GM19452 (cell line): ENCODE measurements around the gene DENND4A.
A peak's percentile ranks its signal among the peaks of the same experiment; 100 is the strongest.

ENCODE experiments used
- ATAC-seq: cut with Tn5 transposase; IDR thresholded peaks from one replicate; pipeline ENCODE4 v1.9.1; 2021; ENCODE audit not compliant: unreplicated experiment

Gene DENND4A

GRCh38 chr15:65792138-65792987 is at the start of gene DENND4A:
DENND4A (minus strand) TSS chr15:65792293; CDS start chr15:65756450, 35,843 bp downstream.
- peak; percentile 79 for ATAC-seq

DNA sequence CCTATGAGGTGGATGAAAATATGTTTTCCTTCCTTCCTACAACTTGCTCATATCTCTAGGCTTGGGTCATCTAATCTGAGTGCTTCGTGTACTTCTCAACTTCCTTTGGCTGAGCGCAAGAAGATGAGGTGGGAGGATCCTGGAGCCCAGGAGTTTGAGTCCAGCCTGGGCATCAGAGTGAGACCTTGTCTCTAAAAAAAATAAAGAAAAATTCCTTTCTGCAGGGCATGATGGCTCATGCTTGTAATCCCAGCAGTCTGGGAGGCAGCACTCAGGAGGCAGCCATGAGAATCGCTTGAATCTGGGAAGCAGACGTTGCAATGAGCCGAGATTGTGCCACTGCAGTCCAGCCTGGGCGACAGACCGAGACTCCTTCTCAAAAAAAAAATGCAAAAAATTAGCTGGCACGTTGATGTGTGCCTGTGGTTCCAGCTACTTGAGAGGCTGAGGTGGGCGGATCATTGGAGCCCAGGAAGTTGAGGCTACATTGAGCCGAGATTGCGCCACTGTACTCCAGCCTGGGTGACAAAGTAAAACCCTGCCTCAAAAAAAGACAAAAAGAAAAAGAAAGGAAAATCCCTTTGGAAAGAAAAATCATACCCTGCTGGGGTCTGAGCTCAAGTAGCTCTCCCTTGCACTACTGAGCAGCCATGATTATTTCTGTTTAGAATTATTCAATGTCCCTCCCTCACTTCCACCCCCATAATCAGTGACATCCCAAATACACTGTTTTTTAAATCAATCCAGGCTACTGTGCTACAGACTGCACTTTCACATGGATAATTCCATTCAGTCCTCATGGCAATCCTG is 49.2 kb upstream of the DENND4A start:
- no peak for ATAC-seq

- ATAC-seq = no peak
Measured at GRCh38 chr15:65839985-65840384, 47.9 kb upstream of the DENND4A start.

DNA sequence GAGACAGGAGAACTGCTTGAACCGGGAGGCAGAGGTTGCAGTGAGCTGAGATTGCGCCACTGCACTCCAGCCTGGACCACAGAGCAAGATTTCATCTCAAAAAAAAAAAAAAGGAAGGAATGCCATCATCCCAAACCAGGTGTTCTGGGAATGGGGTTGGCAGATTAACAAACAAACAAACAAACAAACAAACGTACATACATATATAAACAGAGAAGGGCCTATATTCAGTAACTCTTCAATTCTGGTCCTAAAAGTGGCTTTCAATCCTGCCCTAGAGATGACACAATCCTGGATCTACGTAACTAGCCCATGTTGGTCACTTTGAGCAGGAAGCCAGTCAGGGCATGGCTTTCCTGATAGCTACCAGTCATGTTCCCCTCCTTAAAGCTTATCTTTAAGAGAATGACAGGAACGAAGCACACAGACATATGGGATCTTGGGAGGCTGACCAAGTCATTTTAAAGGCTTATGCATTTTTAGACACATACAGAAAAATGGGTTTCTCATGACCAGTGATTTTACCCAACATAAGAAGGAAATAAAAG is 47.3 kb upstream of the DENND4A start:
- no peak for ATAC-seq

GRCh38 chr15:65837301-65838294 is 45.5 kb upstream of the DENND4A start:
- no peak for ATAC-seq

DNA sequence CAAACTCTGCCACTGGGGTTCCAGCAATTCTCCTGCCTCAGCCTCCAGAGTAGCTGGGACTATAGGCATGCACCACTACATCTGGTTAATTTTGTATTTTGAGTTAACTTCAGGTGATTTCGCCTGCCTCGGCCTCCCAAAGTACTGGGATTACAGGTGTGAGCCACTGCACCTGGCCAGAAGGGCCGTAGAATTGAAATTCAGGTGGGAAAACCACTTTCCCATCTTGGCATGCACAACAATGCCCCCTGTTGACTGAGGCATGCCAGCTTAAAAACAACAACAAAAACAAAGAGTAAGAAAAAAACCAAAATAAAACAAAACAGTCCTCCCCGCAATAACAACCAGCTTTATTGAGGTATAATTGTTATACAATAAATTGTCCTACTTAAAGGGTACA is 44.6 kb upstream of the DENND4A start:
- no peak for ATAC-seq

GRCh38 chr15:65835447-65835846 is 43.4 kb upstream of the DENND4A start:
- no peak for ATAC-seq

DNA sequence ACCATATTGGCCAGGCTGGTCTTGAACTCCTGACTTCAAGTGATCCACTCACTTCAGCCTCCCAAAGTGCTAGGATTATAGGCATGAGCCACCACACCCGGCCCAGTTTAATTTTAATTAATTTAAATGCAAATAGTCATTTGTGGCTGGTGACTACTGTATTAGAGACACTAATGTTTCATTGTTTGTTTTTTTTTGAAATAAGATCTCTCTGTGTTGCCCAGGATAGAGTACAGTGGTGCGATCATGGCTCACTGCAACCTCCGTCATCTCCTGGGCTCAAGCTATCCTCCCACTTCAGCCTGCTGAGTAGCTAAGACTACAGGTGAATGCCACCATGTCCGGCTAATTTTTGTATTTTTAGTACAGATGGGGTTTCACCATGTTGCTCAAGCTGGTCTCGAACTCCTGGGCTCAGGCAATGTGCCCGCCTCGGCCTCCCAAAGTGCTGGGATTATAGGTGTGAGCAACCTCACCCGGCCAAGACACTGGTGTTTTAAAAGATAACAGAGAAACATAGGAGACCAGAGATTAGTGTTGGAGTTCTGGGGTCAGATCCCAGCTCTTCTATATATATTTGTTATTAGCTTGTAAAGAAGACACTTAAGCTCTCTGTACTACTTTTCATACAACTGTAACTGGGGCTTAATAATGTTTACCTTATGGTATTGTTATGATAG is 42.6 kb upstream of the DENND4A start:
- ATAC-seq = no peak

DNA sequence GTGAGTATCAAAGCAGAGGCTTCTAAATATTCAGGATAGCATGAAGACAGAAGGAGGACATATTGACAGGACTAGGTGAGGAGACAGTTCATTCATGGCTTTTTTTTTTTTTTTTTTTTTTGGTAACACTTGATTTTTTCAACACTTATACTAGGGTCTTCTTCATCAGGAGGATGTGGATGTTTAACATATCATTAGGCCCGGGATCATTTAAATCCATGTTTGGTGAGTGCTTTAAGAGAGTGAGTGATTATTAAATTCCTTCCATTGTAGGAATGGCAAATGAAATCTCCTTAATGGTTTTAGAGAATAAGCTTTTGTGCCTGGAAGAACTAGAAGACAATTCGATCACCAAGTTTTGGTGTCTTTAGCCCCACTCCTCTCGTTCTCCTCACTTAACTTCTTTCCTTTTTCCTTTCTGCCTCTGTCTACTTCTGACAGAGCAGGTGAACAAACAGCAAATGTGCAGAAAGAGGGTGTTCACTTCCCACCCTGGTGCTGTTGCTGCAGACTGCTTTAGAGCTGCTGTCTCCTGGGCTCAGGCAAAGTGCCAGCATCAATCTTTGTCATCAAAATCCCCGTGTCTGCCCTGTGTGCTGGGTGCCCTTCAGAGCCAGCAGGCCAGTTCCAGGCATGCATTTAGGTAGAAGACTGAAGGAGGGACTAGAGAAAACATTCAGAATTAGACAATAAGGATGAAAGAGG is 41.6 kb upstream of the DENND4A start:
- ATAC-seq = no peak

GRCh38 chr15:65832549-65833364 is 40.7 kb upstream of the DENND4A start:
- ATAC-seq = no peak

- no peak for ATAC-seq
Measured at GRCh38 chr15:65829130-65829764, 37.2 kb upstream of the DENND4A start.

DNA sequence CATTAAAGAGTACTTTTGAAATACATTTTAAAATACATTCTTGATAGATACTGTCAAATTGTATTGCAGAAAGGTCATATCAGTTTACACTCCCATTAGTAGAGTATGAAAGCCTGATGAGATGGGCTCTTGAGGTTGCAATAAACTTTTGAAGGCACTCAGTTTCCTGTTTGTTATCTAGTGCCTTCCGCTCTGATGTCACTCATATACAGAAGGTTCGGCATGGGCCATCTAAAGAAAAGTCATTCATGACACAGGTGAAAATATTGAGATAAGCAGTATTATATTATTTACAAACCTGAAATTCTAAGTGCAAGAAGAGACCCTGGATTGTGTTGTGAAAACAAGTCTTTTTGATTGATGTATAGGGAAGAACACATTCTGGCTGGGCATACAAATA is 36.5 kb upstream of the DENND4A start:
- no peak for ATAC-seq

GRCh38 chr15:65827065-65827464 is 35.0 kb upstream of the DENND4A start:
- ATAC-seq = no peak

DNA sequence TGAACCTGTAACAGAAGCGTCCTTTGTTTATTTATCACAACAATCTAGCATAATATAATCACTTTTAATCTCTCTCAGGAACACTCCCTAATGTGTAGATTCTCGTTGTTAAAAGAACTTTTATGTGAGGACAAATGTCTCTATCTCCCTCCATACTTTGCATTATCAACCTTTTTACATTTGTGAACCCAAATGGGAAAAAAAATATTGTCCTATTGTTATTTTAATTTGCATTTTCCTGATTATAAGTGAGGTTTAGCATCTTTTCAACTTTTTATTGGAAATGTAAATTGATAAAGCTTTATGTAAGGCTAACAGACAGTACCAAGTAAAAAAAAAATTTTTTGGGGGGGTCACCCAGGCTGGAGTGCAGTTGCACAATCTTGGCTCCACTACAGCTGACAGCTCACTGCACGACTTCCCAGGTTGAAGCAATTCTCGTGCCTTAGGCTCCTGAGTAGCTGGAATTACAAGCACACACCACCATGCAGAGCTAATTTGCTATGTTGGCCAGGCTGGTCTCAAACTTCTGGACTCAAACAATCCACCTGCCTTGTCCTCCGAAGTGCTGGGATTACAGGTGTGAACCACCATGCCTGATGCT is 33.0 kb upstream of the DENND4A start:
- ATAC-seq = no peak

DNA sequence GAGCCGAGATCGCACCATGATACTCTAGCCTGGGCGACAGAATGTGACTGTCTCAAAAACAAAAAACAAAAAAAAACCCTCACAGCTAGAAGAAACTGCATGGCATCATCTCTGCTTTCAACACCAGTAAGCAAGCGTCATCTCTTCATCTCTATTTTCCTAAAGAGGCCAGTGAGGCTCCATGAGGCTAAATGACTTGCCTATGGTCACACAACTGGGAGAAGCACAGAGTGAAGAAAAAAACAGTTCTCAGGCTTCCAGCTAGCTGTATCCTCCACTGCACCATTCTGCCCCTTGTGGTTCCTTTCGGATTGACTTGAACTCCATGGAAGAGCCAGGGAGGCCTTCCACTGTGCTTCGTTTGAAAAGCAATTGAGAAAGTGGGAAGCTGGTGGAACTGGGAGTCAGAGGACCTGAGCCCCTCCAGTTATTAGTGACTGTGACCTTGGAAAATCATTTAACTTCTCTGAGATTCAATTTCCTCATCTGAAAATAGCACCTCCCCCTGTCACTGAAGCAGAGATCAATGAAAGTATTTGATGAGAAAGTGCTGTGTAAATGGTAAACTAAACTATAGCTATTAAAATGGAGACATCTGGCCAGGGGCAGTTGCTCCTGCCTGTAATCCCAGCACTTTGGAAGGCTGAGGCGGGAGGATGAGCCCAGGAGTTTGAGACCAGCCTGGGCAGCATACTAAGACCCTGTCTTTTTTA is 32.1 kb upstream of the DENND4A start:
- ATAC-seq = no peak

DNA sequence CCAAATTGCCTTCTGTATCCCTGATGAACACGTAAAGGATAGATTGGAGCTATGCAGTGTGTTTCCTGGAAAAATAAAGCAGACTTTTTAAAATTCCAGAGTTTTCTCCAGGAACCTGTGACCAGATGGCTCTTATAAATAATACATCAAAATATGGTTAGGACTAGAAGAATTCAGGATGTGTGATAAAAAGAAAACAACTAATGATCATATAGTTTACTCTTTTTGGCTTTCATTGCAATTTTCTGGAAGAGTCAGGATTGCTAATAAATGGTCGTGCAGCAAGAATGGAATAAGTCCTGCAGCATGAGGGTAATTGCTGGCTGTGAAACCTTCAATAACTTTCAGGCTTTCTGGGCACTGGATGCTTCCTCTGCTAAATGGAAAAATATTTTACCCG is 30.2 kb upstream of the DENND4A start:
- ATAC-seq = no peak

- ATAC-seq = no peak
Measured at GRCh38 chr15:65821070-65821469, 29.0 kb upstream of the DENND4A start.
